Hepatocyte (in vitro differentiated cells): ENCODE data around the gene POC1A. TPM values are rescaled to one million over a fixed set of nuclear protein-coding genes. Genes with fewer than 3 reads are reported as not detected.

ENCODE experiments used
- DNase-seq: peaks from one replicate; pipeline ENCODE4 v3.0.0-alpha.2; 2016; ENCODE audit warnings: low spot score
- H2AFZ ChIP-seq: fragments of 200-600 bp; sonication (generic); 2 replicates; pipeline ENCODE4 v1.6.0; 2016; ENCODE audit warnings: antibody characterized with exemption, mild to moderate bottlenecking
- H3K27ac ChIP-seq: fragments of 200-600 bp; sonication (generic); 2 replicates; pipeline ENCODE4 v1.5.1; 2016; ENCODE audit warnings: mild to moderate bottlenecking
- H3K27me3 ChIP-seq: fragments of 200-600 bp; sonication (generic); 2 replicates; pipeline ENCODE4 v1.6.1; 2016
- H3K36me3 ChIP-seq: fragments of 200-600 bp; sonication (generic); replicated peaks from 2 replicates; pipeline ENCODE4 v1.5.1; 2016; ENCODE audit warnings: low read depth; ENCODE audit not compliant: insufficient read depth
- H3K4me1 ChIP-seq: fragments of 200-600 bp; sonication (generic); 2 replicates; pipeline ENCODE4 v1.5.1; 2016; ENCODE audit warnings: mild to moderate bottlenecking, moderate library complexity; ENCODE audit not compliant: insufficient read depth
- H3K4me2 ChIP-seq: fragments of 200-600 bp; sonication (generic); 2 replicates; pipeline ENCODE4 v1.6.0; 2016
- H3K4me3 ChIP-seq: fragments of 200-600 bp; sonication (generic); 2 replicates; pipeline ENCODE4 v1.5.1; 2016; ENCODE audit warnings: mild to moderate bottlenecking
- H3K79me2 ChIP-seq: fragments of 200-600 bp; sonication (generic); 2 replicates; pipeline ENCODE4 v1.6.0; 2017; ENCODE audit warnings: mild to moderate bottlenecking
- H3K9me2 ChIP-seq: fragments of 200-600 bp; sonication (generic); replicated peaks from 2 replicates; pipeline ENCODE4 v1.6.0; 2017; ENCODE audit warnings: mild to moderate bottlenecking; ENCODE audit not compliant: insufficient read depth
- H3K9me3 ChIP-seq: fragments of 200-600 bp; sonication (generic); 2 replicates; pipeline ENCODE4 v1.5.1; 2016; ENCODE audit warnings: low read depth, mild to moderate bottlenecking
- H4K20me1 ChIP-seq: fragments of 200-600 bp; sonication (generic); 2 replicates; pipeline ENCODE4 v1.6.0; 2016; ENCODE audit warnings: mild to moderate bottlenecking; ENCODE audit not compliant: insufficient read depth, poor library complexity, severe bottlenecking
- EZH2 ChIP-seq: fragments of 200-600 bp; sonication (generic); IDR thresholded peaks from 2 replicates; pipeline ENCODE4 v1.6.1; 2016; ENCODE audit warnings: antibody characterized with exemption, mild to moderate bottlenecking, borderline replicate concordance
- EZH2phosphoT487 ChIP-seq: fragments of 200-600 bp; sonication (generic); IDR thresholded peaks from one replicate; pipeline ENCODE4 v1.6.1; 2018; ENCODE audit warnings: antibody characterized with exemption, mild to moderate bottlenecking, low read depth, moderate library complexity; ENCODE audit not compliant: unreplicated experiment, severe bottlenecking
- WGBS: methylation state at CpG from one replicate; pipeline ENCODE4 v1.1.6; 2016; ENCODE audit warnings: low lambda C conversion rate; ENCODE audit errors: missing lambda C conversion rate; 5-methylcytosine and 5-hydroxymethylcytosine counted together
- polyA plus RNA-seq: library from polyadenylated mRNA; unstranded; fragments of >200 nt; fragmentation: Nextera tagmentation; extraction: Ambion mirVana; gene quantifications from 2 replicates; pipeline ENCODE4 v1.2.1, GENCODE V29; 2016
- total RNA-seq: library from RNA; depleted of rRNA; stranded (reverse); fragments of >200 nt; gene quantifications from 2 replicates; pipeline ENCODE4 v1.2.3, GENCODE V29; 2014
- TF ChIP-seq, protein P1 (sequence below): fragments of 200-600 bp; sonication (generic); IDR thresholded peaks from 2 replicates; pipeline ENCODE4 v1.5.1; 2016; ENCODE audit warnings: antibody characterized with exemption, mild to moderate bottlenecking; ENCODE audit not compliant: poor library complexity

POC1A gene
- total and polyA plus RNA-seq, 2 experiments from 2014 or later = 2.6 to 3.7 TPM

DNA sequence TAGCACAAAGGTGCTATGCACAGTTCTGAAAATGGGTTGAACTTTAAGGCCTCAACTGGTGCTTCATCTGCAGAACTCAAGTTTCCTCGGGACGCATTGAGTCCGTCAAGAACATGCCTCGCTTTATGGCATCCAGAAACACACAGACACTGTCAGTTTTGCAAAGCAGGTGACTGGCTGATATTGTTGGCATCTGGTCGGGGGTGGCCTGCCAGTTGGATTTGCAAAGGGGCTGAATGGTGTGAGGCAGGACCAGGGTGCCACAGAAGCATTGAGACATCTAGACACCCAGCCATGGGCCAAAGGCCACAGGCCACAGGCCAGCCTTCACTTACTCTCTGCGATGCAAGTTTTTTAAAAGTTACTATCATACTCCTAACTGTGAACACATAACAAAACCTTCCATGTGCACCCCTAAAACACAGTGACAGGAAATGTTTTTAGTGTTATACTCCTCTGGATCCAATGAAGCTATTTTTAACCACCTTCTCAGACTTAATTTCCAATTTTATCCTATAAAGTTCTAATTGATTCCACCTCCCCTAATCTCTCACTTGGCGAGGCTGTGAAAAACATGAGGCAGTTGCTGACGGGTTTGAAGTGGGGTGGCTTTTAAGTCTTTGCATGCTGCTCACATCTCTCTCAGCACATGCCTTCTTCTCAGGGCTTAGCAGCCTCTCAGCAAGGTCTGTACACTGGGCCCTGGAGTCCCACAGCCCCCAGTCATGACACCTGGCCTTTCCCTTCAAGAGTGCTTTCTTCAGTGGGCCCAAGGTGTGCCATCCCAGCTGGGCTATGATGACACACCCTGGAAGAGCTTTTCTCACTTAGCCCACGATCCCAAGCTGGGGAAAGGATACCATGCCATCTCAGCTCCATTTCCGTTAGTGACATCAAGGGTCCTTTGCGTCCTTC is 59.4 kb downstream of the POC1A start:
- H4K20me1 ChIP-seq = no peaks in the 10 kb centered on the region
- H2AFZ ChIP-seq = no peak overlapping the region
- no peak overlapping the region for H3K4me2 ChIP-seq
- H3K9me3 ChIP-seq = no peaks in the 10 kb centered on the region
- no peaks in the 10 kb centered on the region for H3K79me2 ChIP-seq
- TF ChIP-seq EZH2 = no peak
- TF ChIP-seq EZH2phosphoT487 = no peak
- TF ChIP-seq, protein P1, sequence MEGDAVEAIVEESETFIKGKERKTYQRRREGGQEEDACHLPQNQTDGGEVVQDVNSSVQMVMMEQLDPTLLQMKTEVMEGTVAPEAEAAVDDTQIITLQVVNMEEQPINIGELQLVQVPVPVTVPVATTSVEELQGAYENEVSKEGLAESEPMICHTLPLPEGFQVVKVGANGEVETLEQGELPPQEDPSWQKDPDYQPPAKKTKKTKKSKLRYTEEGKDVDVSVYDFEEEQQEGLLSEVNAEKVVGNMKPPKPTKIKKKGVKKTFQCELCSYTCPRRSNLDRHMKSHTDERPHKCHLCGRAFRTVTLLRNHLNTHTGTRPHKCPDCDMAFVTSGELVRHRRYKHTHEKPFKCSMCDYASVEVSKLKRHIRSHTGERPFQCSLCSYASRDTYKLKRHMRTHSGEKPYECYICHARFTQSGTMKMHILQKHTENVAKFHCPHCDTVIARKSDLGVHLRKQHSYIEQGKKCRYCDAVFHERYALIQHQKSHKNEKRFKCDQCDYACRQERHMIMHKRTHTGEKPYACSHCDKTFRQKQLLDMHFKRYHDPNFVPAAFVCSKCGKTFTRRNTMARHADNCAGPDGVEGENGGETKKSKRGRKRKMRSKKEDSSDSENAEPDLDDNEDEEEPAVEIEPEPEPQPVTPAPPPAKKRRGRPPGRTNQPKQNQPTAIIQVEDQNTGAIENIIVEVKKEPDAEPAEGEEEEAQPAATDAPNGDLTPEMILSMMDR = no peak
- peaks cover 20% of the 10 kb centered on the region for H3K4me1 ChIP-seq
- 96% methylated on average over 11 of the region's 11 CpGs for WGBS
- DNase-seq = no peak
- H3K27me3 ChIP-seq = no peaks in the 10 kb centered on the region
- no peaks in the 10 kb centered on the region for H3K9me2 ChIP-seq
- no peak overlapping the region for H3K27ac ChIP-seq
- H3K36me3 ChIP-seq = no peaks in the 10 kb centered on the region
- H3K4me3 ChIP-seq = no peak overlapping the region

DNA sequence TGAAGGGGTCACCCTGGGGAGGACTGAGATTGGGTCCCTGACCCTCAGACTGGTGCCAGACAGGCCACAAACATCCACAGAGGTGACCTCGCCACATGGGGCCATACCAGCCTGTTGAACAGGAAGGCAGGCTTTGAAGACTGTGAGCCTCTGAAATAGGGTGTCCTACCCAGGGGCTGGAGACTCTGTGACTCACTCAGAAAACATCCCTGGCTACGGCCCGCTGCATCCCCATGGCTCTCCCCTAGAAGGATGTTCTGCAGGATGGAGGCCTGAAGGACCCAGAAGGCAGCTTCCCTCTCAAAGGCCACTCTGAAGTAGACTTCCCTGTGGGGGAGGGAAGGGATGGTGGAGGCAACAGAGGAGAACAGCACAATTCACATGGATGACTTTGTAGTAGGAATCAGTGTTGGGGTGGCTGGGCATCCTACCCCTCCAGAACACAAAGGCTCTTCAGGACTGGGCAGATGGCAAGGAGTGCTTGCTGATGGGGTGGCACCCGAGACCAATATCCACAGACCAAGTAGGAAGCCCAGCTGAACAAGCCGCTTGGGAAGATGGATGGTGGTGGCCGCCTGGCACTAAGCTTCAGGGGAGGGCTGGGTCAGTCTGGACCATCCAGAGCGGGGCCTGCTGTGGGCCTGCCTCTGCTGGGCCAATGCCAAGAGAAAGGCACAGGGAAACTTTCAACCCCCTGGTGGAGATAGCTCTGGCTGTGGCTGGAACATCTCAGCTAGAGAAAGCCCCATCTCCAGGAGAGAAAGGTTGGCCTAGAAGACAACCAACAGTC is 60.3 kb downstream of the POC1A start:
- no peak overlapping the region for H3K27ac ChIP-seq
- no peak overlapping the region for H2AFZ ChIP-seq
- 96% methylated on average over 5 of the region's 7 CpGs for WGBS
- H3K4me1 ChIP-seq = peaks cover 28% of the 10 kb centered on the region
- no peak overlapping the region for H3K4me3 ChIP-seq
- H3K36me3 ChIP-seq = no peaks in the 10 kb centered on the region
- H3K4me2 ChIP-seq = no peak overlapping the region
- TF ChIP-seq EZH2phosphoT487 (no peak), EZH2 (no peak)
- TF ChIP-seq, protein P1 = no peak
- H3K9me2 ChIP-seq = no peaks in the 10 kb centered on the region
- H3K79me2 ChIP-seq = no peaks in the 10 kb centered on the region
- H3K27me3 ChIP-seq = no peaks in the 10 kb centered on the region
- H3K9me3 ChIP-seq = no peaks in the 10 kb centered on the region
- no peaks in the 10 kb centered on the region for H4K20me1 ChIP-seq
- DNase-seq = no peak

DNA sequence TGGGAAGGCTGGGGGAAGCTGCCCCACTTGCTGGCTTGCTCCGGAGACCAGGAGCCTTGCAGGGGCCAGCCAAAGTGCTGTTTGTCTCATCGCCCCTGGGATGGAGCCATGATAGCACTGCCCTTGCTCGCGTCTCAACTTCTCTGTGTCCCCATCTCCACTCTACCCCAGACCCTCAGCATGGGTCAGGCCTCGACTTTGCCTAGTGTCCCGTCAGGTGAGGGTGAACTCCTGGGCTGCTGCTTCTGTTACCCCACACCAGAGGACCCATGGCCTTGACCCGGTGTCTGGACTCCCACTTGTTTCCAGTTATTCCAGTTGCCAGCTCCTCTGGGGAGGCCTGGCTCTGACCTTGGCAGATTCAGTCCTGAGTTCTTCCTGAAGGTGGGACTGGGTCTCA is 61.3 kb downstream of the POC1A start:
- no peak for DNase-seq
- TF ChIP-seq EZH2 = no peak
- Histone ChIP-seq H3K36me3 (no peaks in the 10 kb centered on the region), H3K9me3 (no peaks in the 10 kb centered on the region), H2AFZ (no peak overlapping the region), H3K4me2 (no peak overlapping the region), H3K4me3 (no peak overlapping the region), H3K9me2 (no peaks in the 10 kb centered on the region), H3K27me3 (no peaks in the 10 kb centered on the region), H3K4me1 (peaks cover 34% of the 10 kb centered on the region), H3K79me2 (no peaks in the 10 kb centered on the region), H3K27ac (no peak overlapping the region), H4K20me1 (no peaks in the 10 kb centered on the region)
- 99% methylated on average over 7 of the region's 7 CpGs for WGBS

DNA sequence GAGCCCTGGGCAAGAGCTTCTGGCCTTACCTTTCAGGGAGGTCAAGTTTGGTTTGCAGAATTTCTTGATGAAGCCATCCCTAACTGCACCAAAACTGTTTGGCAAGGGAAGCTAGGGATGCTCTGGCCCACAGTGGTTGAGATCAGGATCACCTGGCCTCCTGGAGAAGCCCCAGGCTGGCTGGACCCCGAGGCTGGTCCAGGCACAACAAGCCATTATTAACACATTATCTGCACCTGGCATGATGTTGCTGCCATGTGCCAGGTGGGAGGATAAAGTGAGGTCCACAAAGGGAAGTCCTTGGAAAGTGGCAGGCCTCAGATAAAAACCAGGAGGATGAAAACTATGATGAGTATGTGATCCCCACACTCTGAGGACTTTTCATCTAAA is 62.0 kb downstream of the POC1A start:
- TF ChIP-seq EZH2phosphoT487 = no peak
- no peak for TF ChIP-seq EZH2
- TF ChIP-seq, protein P1 = no peak
- Histone ChIP-seq H2AFZ (no peak overlapping the region), H3K4me3 (no peak overlapping the region), H3K27ac (no peak overlapping the region), H3K4me1 (peaks cover 34% of the 10 kb centered on the region), H3K79me2 (no peaks in the 10 kb centered on the region), H3K9me2 (no peaks in the 10 kb centered on the region), H3K9me3 (no peaks in the 10 kb centered on the region), H3K27me3 (no peaks in the 10 kb centered on the region), H3K36me3 (no peaks in the 10 kb centered on the region), H4K20me1 (no peaks in the 10 kb centered on the region), H3K4me2 (no peak overlapping the region)
- DNase-seq = no peak
- 88% methylated on average over 1 of the region's 1 CpG for WGBS
